NCI-H1048 (cell line): ENCODE data around the gene TRIM56.
"Not testable (repeated sequence)": the region's sequence is repeated elsewhere in the genome, so short reads cannot be mapped to it uniquely, and the experiment has no call there.

Experiments used
- DNase-seq: peaks from one replicate; lab custom pipeline; 2025; lab: John Stamatoyannopoulos, UW

Gene TRIM56

GRCh38 chr7:101132626-101133600 is 47.6 kb downstream of the TRIM56 start:
- DNase-seq = not testable (repeated sequence)

- DNase-seq = no peak
Observed at GRCh38 chr7:101133621-101134398, 48.5 kb downstream of the TRIM56 start.

GRCh38 chr7:101134399-101134980 is 49.2 kb downstream of the TRIM56 start:
- no peak for DNase-seq

GRCh38 chr7:101137651-101138212 is 52.5 kb downstream of the TRIM56 start:
- no peak for DNase-seq

- DNase-seq = no peak
Observed at GRCh38 chr7:101138213-101138870, 53.1 kb downstream of the TRIM56 start.

- no peak for DNase-seq
Observed at GRCh38 chr7:101140339-101140699, 55.0 kb downstream of the TRIM56 start.

- DNase-seq = no peak
Observed at GRCh38 chr7:101140746-101141382, 55.6 kb downstream of the TRIM56 start.
